HCT116 (cell line): ENCODE measurements around the gene POLA1. TPM values are rescaled to one million over a fixed set of nuclear protein-coding genes. Genes with fewer than 3 reads are reported as not detected.

Source experiments
- ATAC-seq: fragments of 200-7000 bp; cut with Tn5 transposase; 2 replicates; pipeline ENCODE4 v1.9.1; 2020; ENCODE audit warnings: mild to moderate bottlenecking, moderate library complexity
- BruUV-seq: library from RNA; stranded (reverse); fragments of 400-500 nt; replicated peaks from 2 replicates; lab custom pipeline; 2021; lab: Mats Ljungman, UMichigan
- CTCF ChIA-PET: fragments of 300-600 bp; sonication (Branson Sonifier 250); formaldehyde crosslinking; loops from one replicate; lab custom pipeline; 2021; ENCODE audit warnings: antibody characterized with exemption; lab: Charles Lee
- POLR2A ChIA-PET: fragments of 300-600, 350-600 bp; sonication (Branson Sonifier 250); formaldehyde crosslinking; loops from one replicate; lab custom pipeline; 2021; ENCODE audit warnings: antibody characterized with exemption; lab: Charles Lee
- RAD21 ChIA-PET, 2 experiments: fragments of 300-600 bp; sonication (Branson Sonifier 250); formaldehyde crosslinking; loops; one replicate each; lab custom pipeline; 2023; ENCODE audit warnings: low total read pairs in 2 of 2; ENCODE audit not compliant: uncharacterized antibody in 2 of 2, unreplicated experiment in 2 of 2, low non-redundant PET in 1 of 2; lab: Charles Lee
- DNase-seq: peaks from one replicate; pipeline ENCODE4 v3.0.0-alpha.2; 2010; ENCODE audit warnings: low read depth, low spot score
- H2AFZ ChIP-seq: fragments of 200-600 bp; shearing (Covaris generic), sonication (generic); 2 replicates; pipeline ENCODE4 v1.6.1; 2017; ENCODE audit warnings: low read depth, mixed run types, mixed read lengths, antibody characterized with exemption, low read length; ENCODE audit not compliant: poor library complexity, severe bottlenecking
- H3K27ac ChIP-seq: 2 replicates; pipeline ENCODE4 v1.5.1; 2012; ENCODE audit warnings: low read depth, low read length
- H3K27me3 ChIP-seq: fragments of 200-600 bp; sonication (generic); 2 replicates; pipeline ENCODE4 v1.6.1; 2016; ENCODE audit warnings: mixed run types, low read length, mixed read lengths; ENCODE audit not compliant: insufficient read depth
- H3K36me3 ChIP-seq, 2 experiments: fragments of 200-500 bp in 1 of 2; fragments of 200-600 bp in 1 of 2; sonication (Bioruptor generic) in 1 of 2; sonication (generic) in 1 of 2; 2 replicates each; pipeline versions ENCODE4 v1.5.1 to v1.6.1; 2014 to 2016; ENCODE audit warnings: low read length in 2 of 2, inconsistent platforms in 1 of 2, mixed read lengths in 1 of 2, mixed run types in 1 of 2; ENCODE audit not compliant: insufficient read depth in 2 of 2, control insufficient read depth in 1 of 2
- H3K4me1 ChIP-seq, 2 experiments: fragments of 200-600 bp in 1 of 2; sonication (generic) in 1 of 2; 2 replicates each; pipeline versions ENCODE4 v1.5.1 to v1.6.1; 2012 to 2017; ENCODE audit warnings: low read length in 2 of 2, inconsistent platforms in 1 of 2, mild to moderate bottlenecking in 1 of 2, mixed read lengths in 1 of 2, mixed run types in 1 of 2, moderate library complexity in 1 of 2; ENCODE audit not compliant: insufficient read depth in 2 of 2, control insufficient read depth in 1 of 2
- H3K4me2 ChIP-seq: fragments of 200-600 bp; sonication (generic); 2 replicates; pipeline ENCODE4 v1.6.1; 2017; ENCODE audit warnings: mixed run types, low read length, mixed read lengths
- H3K4me3 ChIP-seq, 2 experiments: fragments of 200-600 bp in 1 of 2; sonication (generic) in 1 of 2; replicated peaks in 1 of 2; 2 replicates each; pipeline ENCODE4 v1.5.1; 2011 to 2016; ENCODE audit warnings: low read length in 2 of 2, control low read depth in 1 of 2, low read depth in 1 of 2, mild to moderate bottlenecking in 1 of 2, mixed read lengths in 1 of 2, mixed run types in 1 of 2
- H3K79me2 ChIP-seq: fragments of 200-600 bp; sonication (generic); 2 replicates; pipeline ENCODE4 v1.6.1; 2017; ENCODE audit warnings: mild to moderate bottlenecking, mixed run types, low read length, moderate library complexity, mixed read lengths; ENCODE audit not compliant: insufficient read depth
- H3K9ac ChIP-seq: fragments of 200-600 bp; sonication (generic); 2 replicates; pipeline ENCODE4 v1.6.1; 2016; ENCODE audit warnings: low read length, mixed read lengths
- H3K9me2 ChIP-seq: fragments of 200-600 bp; sonication (generic), shearing (Covaris generic); 2 replicates; pipeline ENCODE4 v1.6.1; 2017; ENCODE audit warnings: mixed run types, mild to moderate bottlenecking, moderate library complexity; ENCODE audit not compliant: insufficient read depth
- H3K9me3 ChIP-seq, 2 experiments: fragments of 200-500 bp in 1 of 2; fragments of 200-600 bp in 1 of 2; sonication (Bioruptor generic) in 1 of 2; sonication (generic) in 1 of 2; 2 replicates each; pipeline ENCODE4 v1.6.1; 2014 to 2017; ENCODE audit warnings: low read length in 2 of 2, mixed read lengths in 2 of 2, inconsistent platforms in 1 of 2, low read depth in 1 of 2, mild to moderate bottlenecking in 1 of 2, mixed run types in 1 of 2, moderate library complexity in 1 of 2; ENCODE audit not compliant: control insufficient read depth in 1 of 2, insufficient read depth in 1 of 2
- H4K20me1 ChIP-seq: fragments of 200-600 bp; sonication (generic), shearing (Covaris generic); 2 replicates; pipeline ENCODE4 v1.6.1; 2017; ENCODE audit warnings: mixed run types, mild to moderate bottlenecking, moderate library complexity; ENCODE audit not compliant: insufficient read depth
- CBX3 ChIP-seq: IDR thresholded peaks from 2 replicates; pipeline ENCODE4 v1.6.1; 2012; ENCODE audit warnings: low read depth
- EGR1 ChIP-seq: IDR thresholded peaks from 2 replicates; pipeline ENCODE4 v1.6.1; 2012; ENCODE audit warnings: low read depth
- ELF1 ChIP-seq: IDR thresholded peaks from 2 replicates; pipeline ENCODE4 v1.6.1; 2012; ENCODE audit warnings: low read depth, borderline replicate concordance
- EZH2 ChIP-seq: fragments of 200-600 bp; sonication (generic); IDR thresholded peaks from 2 replicates; pipeline ENCODE4 v1.6.1; 2017; ENCODE audit warnings: antibody characterized with exemption, mixed run types
- EZH2phosphoT487 ChIP-seq: fragments of 200-600 bp; IDR thresholded peaks from 2 replicates; pipeline ENCODE4 v1.6.1; 2018; ENCODE audit warnings: antibody characterized with exemption, borderline replicate concordance
- FOSL1 ChIP-seq: IDR thresholded peaks from 2 replicates; pipeline ENCODE4 v1.6.1; 2012; ENCODE audit warnings: low read depth
- JUND ChIP-seq: IDR thresholded peaks from 2 replicates; pipeline ENCODE4 v1.6.1; 2012
- POLR2AphosphoS5 ChIP-seq: IDR thresholded peaks from 2 replicates; pipeline ENCODE4 v1.6.1; 2011; ENCODE audit warnings: mild to moderate bottlenecking, low read depth, low read length, moderate library complexity
- RAD21 ChIP-seq: IDR thresholded peaks from 2 replicates; pipeline ENCODE4 v1.6.1; 2012; ENCODE audit warnings: low read depth, mild to moderate bottlenecking
- SIN3A ChIP-seq: IDR thresholded peaks from 2 replicates; pipeline ENCODE4 v1.6.1; 2012; ENCODE audit warnings: low read depth
- SP1 ChIP-seq: IDR thresholded peaks from 2 replicates; pipeline ENCODE4 v1.6.1; 2012; ENCODE audit warnings: low read depth
- SRF ChIP-seq: IDR thresholded peaks from 2 replicates; pipeline ENCODE4 v1.6.1; 2012; ENCODE audit warnings: low read depth
- TCF7L2 ChIP-seq: IDR thresholded peaks from 2 replicates; pipeline ENCODE4 v1.7.0; 2011; ENCODE audit warnings: borderline replicate concordance, inconsistent platforms; ENCODE audit not compliant: insufficient read depth, insufficient read length; ENCODE audit errors: extremely low read depth
- YY1 ChIP-seq: IDR thresholded peaks from 2 replicates; pipeline ENCODE4 v1.6.1; 2011; ENCODE audit warnings: low read length, low read depth, moderate library complexity, mild to moderate bottlenecking; ENCODE audit not compliant: insufficient replicate concordance; ENCODE audit errors: extremely low read depth
- ZFX ChIP-seq: fragments of 450-650 bp; IDR thresholded peaks from 2 replicates; pipeline ENCODE4 v1.6.1; 2017
- intact Hi-C: fragments of 100-400 bp; cut with micrococcal nuclease; formaldehyde crosslinking; loops from 2 replicates; pipeline ENCODE4 v1.10.0; 2022
- total RNA-seq: library from RNA; stranded (reverse); gene quantifications from one replicate; pipeline ENCODE4 v1.2.1, GENCODE V29; 2021; ENCODE audit not compliant: unreplicated experiment
- TF ChIP-seq, protein P1 (sequence below), 3 experiments: fragments of 200-600 bp in 1 of 3; sonication (generic) in 1 of 3; IDR thresholded peaks in 2 of 3; conservative IDR thresholded peaks in 1 of 3; 2 replicates each; pipeline ENCODE4 v1.5.1; 2012 to 2017; ENCODE audit warnings: low read depth in 2 of 3, low read length in 2 of 3, antibody characterized with exemption in 1 of 3, borderline replicate concordance in 1 of 3, control low read depth in 1 of 3, mild to moderate bottlenecking in 1 of 3, mixed read lengths in 1 of 3, mixed run types in 1 of 3, moderate library complexity in 1 of 3; ENCODE audit not compliant: insufficient read depth in 1 of 3
- TF ChIP-seq, protein P2 (sequence below): IDR thresholded peaks from 2 replicates; pipeline ENCODE4 v1.6.1; 2012
- TF ChIP-seq, protein P3 (sequence below): IDR thresholded peaks from 2 replicates; pipeline ENCODE4 v1.6.1; 2011; ENCODE audit warnings: mild to moderate bottlenecking, low read length, moderate library complexity; ENCODE audit not compliant: insufficient replicate concordance; ENCODE audit errors: extremely low read depth
- TF ChIP-seq, protein P4 (sequence below): IDR thresholded peaks from 2 replicates; pipeline ENCODE4 v1.6.1; 2012

The POLA1 gene
- total RNA-seq, 1 experiment from 2014 or later: 27.0 TPM

DNA sequence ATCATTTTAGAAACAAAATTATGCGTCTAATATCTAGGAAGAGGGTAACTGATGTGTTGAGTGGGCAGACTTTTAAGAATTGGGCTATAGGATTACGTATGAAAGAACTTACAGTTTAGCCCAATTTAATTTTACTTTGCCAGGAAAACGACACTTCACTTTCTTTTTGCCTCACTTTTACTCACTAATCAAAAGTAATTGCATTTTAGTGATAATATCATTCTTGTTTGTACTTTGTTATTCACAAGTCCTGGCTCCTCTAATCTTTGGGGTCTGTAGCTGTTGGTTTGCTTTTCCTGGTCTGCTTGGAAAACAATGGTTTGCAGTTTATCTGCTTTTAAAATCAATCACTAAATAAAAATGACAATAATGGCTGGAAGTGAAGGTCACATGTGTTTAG is 325.0 kb downstream of the POLA1 start:
- ChIA-PET RAD21 (no interaction called here), POLR2A (no interaction called here), CTCF (no interaction called here)
- BruUV-seq: no TSS peak
- DNase-seq (no peak), ATAC-seq (no peak)
- Histone ChIP-seq H4K20me1 (no peaks in the 10 kb centered on the region), H3K79me2 (no peaks in the 10 kb centered on the region), H3K9ac (no peak overlapping the region), H3K4me3 (no peak overlapping the region), H3K9me2 (no peaks in the 10 kb centered on the region), H3K27ac (no peak overlapping the region), H3K9me3 (no peaks in the 10 kb centered on the region), H2AFZ (no peak overlapping the region), H3K4me1 (peaks cover 7 to 18% of the 10 kb centered on the region in 2 experiments; a peak in 3 of 4 replicates), H3K36me3 (no peaks in the 10 kb centered on the region), H3K4me2 (no peak overlapping the region), H3K27me3 (no peaks in the 10 kb centered on the region)
- intact Hi-C loops: no loop called here
- no peak for TF ChIP-seq CBX3
- TF ChIP-seq SRF: no peak
- no peak for TF ChIP-seq EZH2phosphoT487
- TF ChIP-seq POLR2AphosphoS5: no peak
- TF ChIP-seq, protein P1, sequence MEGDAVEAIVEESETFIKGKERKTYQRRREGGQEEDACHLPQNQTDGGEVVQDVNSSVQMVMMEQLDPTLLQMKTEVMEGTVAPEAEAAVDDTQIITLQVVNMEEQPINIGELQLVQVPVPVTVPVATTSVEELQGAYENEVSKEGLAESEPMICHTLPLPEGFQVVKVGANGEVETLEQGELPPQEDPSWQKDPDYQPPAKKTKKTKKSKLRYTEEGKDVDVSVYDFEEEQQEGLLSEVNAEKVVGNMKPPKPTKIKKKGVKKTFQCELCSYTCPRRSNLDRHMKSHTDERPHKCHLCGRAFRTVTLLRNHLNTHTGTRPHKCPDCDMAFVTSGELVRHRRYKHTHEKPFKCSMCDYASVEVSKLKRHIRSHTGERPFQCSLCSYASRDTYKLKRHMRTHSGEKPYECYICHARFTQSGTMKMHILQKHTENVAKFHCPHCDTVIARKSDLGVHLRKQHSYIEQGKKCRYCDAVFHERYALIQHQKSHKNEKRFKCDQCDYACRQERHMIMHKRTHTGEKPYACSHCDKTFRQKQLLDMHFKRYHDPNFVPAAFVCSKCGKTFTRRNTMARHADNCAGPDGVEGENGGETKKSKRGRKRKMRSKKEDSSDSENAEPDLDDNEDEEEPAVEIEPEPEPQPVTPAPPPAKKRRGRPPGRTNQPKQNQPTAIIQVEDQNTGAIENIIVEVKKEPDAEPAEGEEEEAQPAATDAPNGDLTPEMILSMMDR (IDR thresholded peaks at IDR 0.05 in 2 of 3, conservative IDR thresholded peaks at IDR 0.05 in 1 of 3; ENCODE audit: borderline replicate concordance in 1 of 3, insufficient read depth in 1 of 3, low read depth in 2 of 3, low read length in 2 of 3): no peak
- TF ChIP-seq SIN3A: no peak
- no peak for TF ChIP-seq SP1
- TF ChIP-seq, protein P2, sequence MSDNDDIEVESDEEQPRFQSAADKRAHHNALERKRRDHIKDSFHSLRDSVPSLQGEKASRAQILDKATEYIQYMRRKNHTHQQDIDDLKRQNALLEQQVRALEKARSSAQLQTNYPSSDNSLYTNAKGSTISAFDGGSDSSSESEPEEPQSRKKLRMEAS: no peak
- no peak for TF ChIP-seq ELF1
- TF ChIP-seq EZH2: no peak
- TF ChIP-seq, protein P3, sequence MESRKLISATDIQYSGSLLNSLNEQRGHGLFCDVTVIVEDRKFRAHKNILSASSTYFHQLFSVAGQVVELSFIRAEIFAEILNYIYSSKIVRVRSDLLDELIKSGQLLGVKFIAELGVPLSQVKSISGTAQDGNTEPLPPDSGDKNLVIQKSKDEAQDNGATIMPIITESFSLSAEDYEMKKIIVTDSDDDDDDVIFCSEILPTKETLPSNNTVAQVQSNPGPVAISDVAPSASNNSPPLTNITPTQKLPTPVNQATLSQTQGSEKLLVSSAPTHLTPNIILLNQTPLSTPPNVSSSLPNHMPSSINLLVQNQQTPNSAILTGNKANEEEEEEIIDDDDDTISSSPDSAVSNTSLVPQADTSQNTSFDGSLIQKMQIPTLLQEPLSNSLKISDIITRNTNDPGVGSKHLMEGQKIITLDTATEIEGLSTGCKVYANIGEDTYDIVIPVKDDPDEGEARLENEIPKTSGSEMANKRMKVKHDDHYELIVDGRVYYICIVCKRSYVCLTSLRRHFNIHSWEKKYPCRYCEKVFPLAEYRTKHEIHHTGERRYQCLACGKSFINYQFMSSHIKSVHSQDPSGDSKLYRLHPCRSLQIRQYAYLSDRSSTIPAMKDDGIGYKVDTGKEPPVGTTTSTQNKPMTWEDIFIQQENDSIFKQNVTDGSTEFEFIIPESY: no peak
- TF ChIP-seq FOSL1: no peak
- TF ChIP-seq JUND: no peak
- TF ChIP-seq YY1: no peak
- no peak for TF ChIP-seq EGR1
- TF ChIP-seq ZFX: no peak
- no peak for TF ChIP-seq TCF7L2
- TF ChIP-seq RAD21: no peak
- TF ChIP-seq, protein P4, sequence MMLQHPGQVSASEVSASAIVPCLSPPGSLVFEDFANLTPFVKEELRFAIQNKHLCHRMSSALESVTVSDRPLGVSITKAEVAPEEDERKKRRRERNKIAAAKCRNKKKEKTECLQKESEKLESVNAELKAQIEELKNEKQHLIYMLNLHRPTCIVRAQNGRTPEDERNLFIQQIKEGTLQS: no peak
